Prostate gland (tissue), 2 donors: ENCODE data around the gene BATF.

Experiments
- CTCF ChIP-seq, 4 experiments: fragments of 200-600 bp in 2 of 4; fragments of 450-650 bp in 2 of 4; sonication (generic) in 2 of 4; IDR thresholded peaks; 1 replicate in 3 of 4; 2 replicates in 1 of 4; pipeline ENCODE4 v1.5.1; 2016 to 2019; ENCODE audit warnings: antibody characterized with exemption in 4 of 4, mild to moderate bottlenecking in 2 of 4, moderate library complexity in 2 of 4
- POLR2A ChIP-seq: fragments of 450-650 bp; IDR thresholded peaks from one replicate; pipeline ENCODE4 v1.6.1; 2016; ENCODE audit warnings: antibody characterized with exemption, mild to moderate bottlenecking

- TF ChIP-seq CTCF (IDR thresholded peaks at IDR 0.05), result no peak
- no peak for TF ChIP-seq POLR2A
These were observed 45.9 kb downstream of the BATF start for GRCh38 chr14:75568140-75568539.
